ENCODE measurements around the gene NME7. TPM values are rescaled to one million over a fixed set of nuclear protein-coding genes. Genes with fewer than 3 reads are reported as not detected.
"Not testable (repeated sequence)": the region's sequence is repeated elsewhere in the genome, so short reads cannot be mapped to it uniquely, and the experiment has no call there.

The NME7 gene
- total and polyA plus RNA-seq, 4 donors, result 7.8 to 26.5 (median 9.4) TPM

DNA sequence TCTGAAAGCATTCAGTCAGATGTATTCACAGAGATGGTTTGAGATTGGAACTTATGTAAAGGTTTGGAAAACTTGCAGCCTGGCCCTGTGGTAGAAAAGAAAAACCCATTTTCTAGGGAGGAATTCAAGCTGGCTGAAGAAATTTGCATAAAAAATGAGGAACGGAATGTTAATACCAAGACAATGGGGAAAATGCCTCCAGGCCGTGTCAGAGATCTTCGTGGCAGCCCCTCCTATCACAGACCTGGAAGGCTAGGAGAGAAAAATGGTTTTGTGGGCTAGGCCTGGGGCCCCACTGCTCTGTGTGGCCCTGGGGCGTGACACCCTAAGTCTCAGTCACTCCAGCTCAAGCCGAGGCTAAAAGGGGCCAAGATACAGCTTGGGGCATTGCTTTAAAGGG, 26.7 kb downstream of the NME7 start (continued):
- TF ChIP-seq, protein P1, sequence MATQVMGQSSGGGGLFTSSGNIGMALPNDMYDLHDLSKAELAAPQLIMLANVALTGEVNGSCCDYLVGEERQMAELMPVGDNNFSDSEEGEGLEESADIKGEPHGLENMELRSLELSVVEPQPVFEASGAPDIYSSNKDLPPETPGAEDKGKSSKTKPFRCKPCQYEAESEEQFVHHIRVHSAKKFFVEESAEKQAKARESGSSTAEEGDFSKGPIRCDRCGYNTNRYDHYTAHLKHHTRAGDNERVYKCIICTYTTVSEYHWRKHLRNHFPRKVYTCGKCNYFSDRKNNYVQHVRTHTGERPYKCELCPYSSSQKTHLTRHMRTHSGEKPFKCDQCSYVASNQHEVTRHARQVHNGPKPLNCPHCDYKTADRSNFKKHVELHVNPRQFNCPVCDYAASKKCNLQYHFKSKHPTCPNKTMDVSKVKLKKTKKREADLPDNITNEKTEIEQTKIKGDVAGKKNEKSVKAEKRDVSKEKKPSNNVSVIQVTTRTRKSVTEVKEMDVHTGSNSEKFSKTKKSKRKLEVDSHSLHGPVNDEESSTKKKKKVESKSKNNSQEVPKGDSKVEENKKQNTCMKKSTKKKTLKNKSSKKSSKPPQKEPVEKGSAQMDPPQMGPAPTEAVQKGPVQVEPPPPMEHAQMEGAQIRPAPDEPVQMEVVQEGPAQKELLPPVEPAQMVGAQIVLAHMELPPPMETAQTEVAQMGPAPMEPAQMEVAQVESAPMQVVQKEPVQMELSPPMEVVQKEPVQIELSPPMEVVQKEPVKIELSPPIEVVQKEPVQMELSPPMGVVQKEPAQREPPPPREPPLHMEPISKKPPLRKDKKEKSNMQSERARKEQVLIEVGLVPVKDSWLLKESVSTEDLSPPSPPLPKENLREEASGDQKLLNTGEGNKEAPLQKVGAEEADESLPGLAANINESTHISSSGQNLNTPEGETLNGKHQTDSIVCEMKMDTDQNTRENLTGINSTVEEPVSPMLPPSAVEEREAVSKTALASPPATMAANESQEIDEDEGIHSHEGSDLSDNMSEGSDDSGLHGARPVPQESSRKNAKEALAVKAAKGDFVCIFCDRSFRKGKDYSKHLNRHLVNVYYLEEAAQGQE (IDR thresholded peaks at IDR 0.05), result no peak
- TF ChIP-seq EGR1 (IDR thresholded peaks at IDR 0.05; ENCODE audit: low read depth in 2 of 2) (no peak), SP1 (IDR thresholded peaks at IDR 0.05) (no peak)
- TF ChIP-seq, protein P2, sequence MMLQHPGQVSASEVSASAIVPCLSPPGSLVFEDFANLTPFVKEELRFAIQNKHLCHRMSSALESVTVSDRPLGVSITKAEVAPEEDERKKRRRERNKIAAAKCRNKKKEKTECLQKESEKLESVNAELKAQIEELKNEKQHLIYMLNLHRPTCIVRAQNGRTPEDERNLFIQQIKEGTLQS (IDR thresholded peaks at IDR 0.05), result no peak

DNA sequence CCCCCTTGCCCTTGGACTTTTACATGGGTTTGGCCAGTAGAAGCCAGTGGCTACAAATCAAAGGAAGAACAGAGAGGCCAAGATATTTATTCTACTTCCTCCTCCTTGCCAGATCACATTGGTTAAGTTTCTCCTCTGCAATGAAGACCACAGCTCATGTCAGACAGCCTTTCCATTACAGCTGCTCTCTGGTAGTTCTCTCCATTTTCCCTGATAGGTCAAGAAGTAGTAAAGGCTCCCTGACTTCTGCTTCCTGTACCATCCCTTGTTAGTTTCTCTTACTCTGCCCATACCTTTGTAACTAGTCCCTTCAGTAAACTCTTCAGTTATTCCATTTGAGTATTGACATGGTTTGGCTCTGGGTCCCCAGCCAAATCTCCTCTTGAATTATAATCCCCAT, 27.8 kb downstream of the NME7 start:
- Histone ChIP-seq H3K36me3 (ENCODE audit: control insufficient read depth in 4 of 4, insufficient read depth in 3 of 4, low read depth in 1 of 4, low read length in 3 of 4) (no peaks in the 10 kb centered on the region), H3K9ac (ENCODE audit: low read depth in 1 of 2, low read length in 2 of 2) (no peak overlapping the region), H3K4me1 (ENCODE audit: control insufficient read depth in 4 of 4, insufficient read depth in 4 of 4, low read length in 3 of 4) (no peaks in the 10 kb centered on the region), H3K4me3 (ENCODE audit: low read depth in 1 of 3, low read length in 3 of 3) (no peak overlapping the region), H3K27me3 (ENCODE audit: control insufficient read depth in 4 of 4, insufficient read depth in 4 of 4, low read length in 3 of 4) (no peaks in the 10 kb centered on the region), H3K9me3 (ENCODE audit: control insufficient read depth in 4 of 4, low read length in 3 of 4) (no peaks in the 10 kb centered on the region), H3K27ac (ENCODE audit: low read depth in 1 of 2, low read length in 2 of 2) (no peak overlapping the region)
- TF ChIP-seq JUND (IDR thresholded peaks at IDR 0.05) (no peak), GABPA (IDR thresholded peaks at IDR 0.05 in 1 of 2, conservative IDR thresholded peaks at IDR 0.05 in 1 of 2) (no peak), RXRA (IDR thresholded peaks at IDR 0.05) (no peak), NR2F2 (IDR thresholded peaks at IDR 0.05) (no peak), HNF4G (IDR thresholded peaks at IDR 0.05) (no peak), TAF1 (conservative IDR thresholded peaks at IDR 0.05) (no peak), RAD21 (IDR thresholded peaks at IDR 0.05) (no peak), FOXA2 (IDR thresholded peaks at IDR 0.05) (no peak), FOXA1 (IDR thresholded peaks at IDR 0.05) (no peak), YY1 (IDR thresholded peaks at IDR 0.05) (no peak), EGR1 (IDR thresholded peaks at IDR 0.05; ENCODE audit: low read depth in 2 of 2) (no peak)
- TF ChIP-seq, protein P3, sequence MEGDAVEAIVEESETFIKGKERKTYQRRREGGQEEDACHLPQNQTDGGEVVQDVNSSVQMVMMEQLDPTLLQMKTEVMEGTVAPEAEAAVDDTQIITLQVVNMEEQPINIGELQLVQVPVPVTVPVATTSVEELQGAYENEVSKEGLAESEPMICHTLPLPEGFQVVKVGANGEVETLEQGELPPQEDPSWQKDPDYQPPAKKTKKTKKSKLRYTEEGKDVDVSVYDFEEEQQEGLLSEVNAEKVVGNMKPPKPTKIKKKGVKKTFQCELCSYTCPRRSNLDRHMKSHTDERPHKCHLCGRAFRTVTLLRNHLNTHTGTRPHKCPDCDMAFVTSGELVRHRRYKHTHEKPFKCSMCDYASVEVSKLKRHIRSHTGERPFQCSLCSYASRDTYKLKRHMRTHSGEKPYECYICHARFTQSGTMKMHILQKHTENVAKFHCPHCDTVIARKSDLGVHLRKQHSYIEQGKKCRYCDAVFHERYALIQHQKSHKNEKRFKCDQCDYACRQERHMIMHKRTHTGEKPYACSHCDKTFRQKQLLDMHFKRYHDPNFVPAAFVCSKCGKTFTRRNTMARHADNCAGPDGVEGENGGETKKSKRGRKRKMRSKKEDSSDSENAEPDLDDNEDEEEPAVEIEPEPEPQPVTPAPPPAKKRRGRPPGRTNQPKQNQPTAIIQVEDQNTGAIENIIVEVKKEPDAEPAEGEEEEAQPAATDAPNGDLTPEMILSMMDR (IDR thresholded peaks at IDR 0.05; ENCODE audit: low read depth, low read length, missing input control), result no peak
- DNase-seq (ENCODE audit: low spot score), result no peak

DNA sequence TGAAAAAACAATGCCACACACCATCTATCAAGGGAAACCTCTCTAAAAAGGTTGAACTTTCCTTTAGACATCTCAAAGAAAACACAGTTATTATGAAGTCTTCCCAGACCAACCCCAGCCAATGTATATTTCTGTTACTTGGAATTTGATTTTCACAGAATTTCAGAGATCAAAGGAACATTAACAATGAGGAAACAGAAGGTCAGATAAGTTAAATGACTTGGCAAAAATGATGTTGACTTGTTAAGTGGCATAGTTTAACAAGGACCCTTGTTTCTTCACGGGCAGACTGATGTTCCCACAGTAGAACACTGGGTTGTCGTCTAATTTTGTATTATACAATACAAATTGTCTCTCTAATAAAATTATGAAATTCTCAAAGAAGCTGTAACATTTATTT, 29.0 kb downstream of the NME7 start:
- Histone ChIP-seq H3K36me3 (ENCODE audit: control insufficient read depth in 4 of 4, insufficient read depth in 3 of 4, low read depth in 1 of 4, low read length in 3 of 4) (no peaks in the 10 kb centered on the region), H3K9me3 (ENCODE audit: control insufficient read depth in 4 of 4, low read length in 3 of 4) (no peaks in the 10 kb centered on the region), H3K4me3 (ENCODE audit: low read depth in 1 of 3, low read length in 3 of 3) (no peak overlapping the region), H3K4me1 (ENCODE audit: control insufficient read depth in 4 of 4, insufficient read depth in 4 of 4, low read length in 3 of 4) (no peaks in the 10 kb centered on the region), H3K9ac (ENCODE audit: low read depth in 1 of 2, low read length in 2 of 2) (no peak overlapping the region), H3K27me3 (ENCODE audit: control insufficient read depth in 4 of 4, insufficient read depth in 4 of 4, low read length in 3 of 4) (no peaks in the 10 kb centered on the region), H3K27ac (ENCODE audit: low read depth in 1 of 2, low read length in 2 of 2) (no peak overlapping the region)
- DNase-seq (ENCODE audit: low spot score), result no peak
- no peak for TF ChIP-seq FOXA1 (IDR thresholded peaks at IDR 0.05)
- TF ChIP-seq NR2F2 (IDR thresholded peaks at IDR 0.05), result no peak
- 82% methylated on average over 2 of the region's 2 CpGs for WGBS

DNA sequence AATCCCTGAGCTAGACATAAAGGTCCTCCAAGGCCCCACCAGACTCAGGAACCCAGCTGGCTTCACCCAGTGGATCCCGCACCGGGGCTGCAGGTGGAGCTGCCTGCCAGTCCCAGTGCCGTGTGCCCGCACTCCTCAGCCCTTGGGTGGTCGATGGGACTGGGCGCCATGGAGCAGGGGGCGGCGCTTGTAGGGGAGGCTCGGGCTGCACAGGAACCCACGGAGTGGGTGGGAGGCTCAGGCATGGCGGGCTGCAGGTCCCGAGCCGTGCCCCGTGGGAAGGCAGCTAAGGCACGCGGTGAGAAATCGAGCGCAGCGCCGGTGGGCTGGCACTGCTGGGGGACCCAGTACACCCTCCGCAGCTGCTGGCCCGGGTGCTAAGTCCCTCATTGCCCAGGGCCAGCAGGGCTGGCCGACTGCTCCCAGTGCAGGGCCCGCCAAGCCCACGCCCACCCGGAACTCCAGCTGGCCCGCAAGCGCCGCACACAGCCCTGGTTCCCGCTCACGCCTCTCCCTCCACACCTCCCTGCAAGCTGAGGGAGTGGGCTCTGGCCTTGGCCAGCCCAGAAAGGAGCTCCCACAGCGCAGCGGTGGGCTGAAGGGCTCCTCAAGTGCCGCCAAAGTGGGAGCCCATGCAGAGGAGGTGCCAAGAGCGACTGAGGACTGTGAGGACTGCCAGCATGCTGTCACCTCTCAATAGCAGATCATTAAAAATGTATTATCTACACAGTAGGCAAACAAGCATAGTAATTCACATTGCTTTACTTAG, 30.5 kb downstream of the NME7 start:
- H3K4me1 ChIP-seq (ENCODE audit: control insufficient read depth in 4 of 4, insufficient read depth in 4 of 4, low read length in 3 of 4); H3K27me3 ChIP-seq (ENCODE audit: control insufficient read depth in 4 of 4, insufficient read depth in 4 of 4, low read length in 3 of 4); H3K4me3 ChIP-seq (ENCODE audit: low read depth in 1 of 3, low read length in 3 of 3); DNase-seq (ENCODE audit: low spot score); H3K27ac ChIP-seq (ENCODE audit: low read depth in 1 of 2, low read length in 2 of 2); H3K36me3 ChIP-seq (ENCODE audit: control insufficient read depth in 4 of 4, insufficient read depth in 3 of 4, low read depth in 1 of 4, low read length in 3 of 4); H3K9me3 ChIP-seq (ENCODE audit: control insufficient read depth in 4 of 4, low read length in 3 of 4); H3K9ac ChIP-seq (ENCODE audit: low read depth in 1 of 2, low read length in 2 of 2): not testable (repeated sequence)
- WGBS, result 97% methylated on average over 35 of the region's 35 CpGs

DNA sequence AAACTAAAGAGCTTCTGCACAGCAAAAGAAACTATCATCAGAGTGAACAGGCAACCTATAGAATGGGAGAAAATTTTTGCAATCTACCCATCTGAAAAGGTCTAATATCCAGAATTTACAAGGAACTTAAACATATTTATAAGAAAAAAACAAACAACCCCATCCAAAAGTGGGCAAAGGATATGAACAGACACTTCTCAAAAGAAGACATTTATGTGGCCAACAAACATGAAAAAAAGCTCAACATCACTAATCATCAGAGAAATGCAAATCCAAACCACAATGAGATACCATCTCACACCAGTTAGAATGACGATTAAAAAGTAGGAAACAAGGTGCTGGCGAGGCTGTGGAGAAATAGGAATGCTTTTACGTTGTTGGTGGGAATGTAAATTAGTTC, 32.9 kb downstream of the NME7 start:
- DNase-seq (ENCODE audit: low spot score); H3K4me3 ChIP-seq (ENCODE audit: low read depth in 1 of 3, low read length in 3 of 3); H3K9ac ChIP-seq (ENCODE audit: low read depth in 1 of 2, low read length in 2 of 2); H3K27ac ChIP-seq (ENCODE audit: low read depth in 1 of 2, low read length in 2 of 2); H3K27me3 ChIP-seq (ENCODE audit: control insufficient read depth in 4 of 4, insufficient read depth in 4 of 4, low read length in 3 of 4); H3K4me1 ChIP-seq (ENCODE audit: control insufficient read depth in 4 of 4, insufficient read depth in 4 of 4, low read length in 3 of 4); H3K9me3 ChIP-seq (ENCODE audit: control insufficient read depth in 4 of 4, low read length in 3 of 4); H3K36me3 ChIP-seq (ENCODE audit: control insufficient read depth in 4 of 4, insufficient read depth in 3 of 4, low read depth in 1 of 4, low read length in 3 of 4): not testable (repeated sequence)
- 94% methylated on average over 3 of the region's 3 CpGs for WGBS

Measured in liver (tissue), 9 donors.